Measurements from ENCODE around the gene KCNAB3. TPM values are rescaled to one million over a fixed set of nuclear protein-coding genes. Genes with fewer than 3 reads are reported as not detected.
A peak's percentile ranks its signal among the peaks of the same experiment; 100 is the strongest.

The KCNAB3 gene
- total RNA-seq, 1 donor from 2014 or later, result 0.29 TPM

GRCh38 chr17:7910281-7910680 is 19.4 kb downstream of the KCNAB3 start:
- Histone ChIP-seq H3K36me3 (ENCODE audit: control insufficient read depth, insufficient read depth, low read length) (no peaks in the 10 kb centered on the region), H3K27me3 (ENCODE audit: control insufficient read depth, insufficient read depth, low read length) (no peaks in the 10 kb centered on the region), H3K4me3 (ENCODE audit: low read depth, low read length) (no peak overlapping the region)
- DNase-seq (ENCODE audit: low read depth), result no peak
- TF ChIP-seq CTCF (IDR thresholded peaks at IDR 0.05; ENCODE audit: insufficient read depth, low read length, poor library complexity, severe bottlenecking), result no peak

- no peaks in the 10 kb centered on the region for H3K27me3 ChIP-seq (ENCODE audit: control insufficient read depth, insufficient read depth, low read length)
- TF ChIP-seq CTCF (IDR thresholded peaks at IDR 0.05; ENCODE audit: insufficient read depth, low read length, poor library complexity, severe bottlenecking), result no peak
- peaks cover 1% of the 10 kb centered on the region for H3K36me3 ChIP-seq (ENCODE audit: control insufficient read depth, insufficient read depth, low read length)
- DNase-seq (ENCODE audit: low read depth), result no peak
- no peak overlapping the region for H3K4me3 ChIP-seq (ENCODE audit: low read depth, low read length)
These were observed 20.6 kb downstream of the KCNAB3 start for GRCh38 chr17:7909089-7909488.

GRCh38 chr17:7903154-7904103 is 26.2 kb downstream of the KCNAB3 start:
- TF ChIP-seq CTCF (IDR thresholded peaks at IDR 0.05; ENCODE audit: insufficient read depth, low read length, poor library complexity, severe bottlenecking), result no peak
- no peaks in the 10 kb centered on the region for H3K27me3 ChIP-seq (ENCODE audit: control insufficient read depth, insufficient read depth, low read length)
- H3K4me3 ChIP-seq (ENCODE audit: low read depth, low read length), result no peak overlapping the region
- DNase-seq (ENCODE audit: low read depth), result no peak
- H3K36me3 ChIP-seq (ENCODE audit: control insufficient read depth, insufficient read depth, low read length), result peaks cover 3% of the 10 kb centered on the region

- no peak overlapping the region for H3K4me3 ChIP-seq (ENCODE audit: low read depth, low read length)
- H3K36me3 ChIP-seq (ENCODE audit: control insufficient read depth, insufficient read depth, low read length), result peaks cover 5% of the 10 kb centered on the region
- H3K27me3 ChIP-seq (ENCODE audit: control insufficient read depth, insufficient read depth, low read length), result no peaks in the 10 kb centered on the region
- peak; percentile 34 for TF ChIP-seq CTCF (IDR thresholded peaks at IDR 0.05; ENCODE audit: insufficient read depth, low read length, poor library complexity, severe bottlenecking)
- no peak for DNase-seq (ENCODE audit: low read depth)
These were observed 31.9 kb downstream of the KCNAB3 start for GRCh38 chr17:7897773-7898172.

- Histone ChIP-seq H3K4me3 (ENCODE audit: low read depth, low read length) (no peak overlapping the region), H3K27me3 (ENCODE audit: control insufficient read depth, insufficient read depth, low read length) (no peaks in the 10 kb centered on the region), H3K36me3 (ENCODE audit: control insufficient read depth, insufficient read depth, low read length) (peaks cover 5% of the 10 kb centered on the region)
- no peak for DNase-seq (ENCODE audit: low read depth)
- no peak for TF ChIP-seq CTCF (IDR thresholded peaks at IDR 0.05; ENCODE audit: insufficient read depth, low read length, poor library complexity, severe bottlenecking)
These were observed 32.6 kb downstream of the KCNAB3 start for GRCh38 chr17:7897090-7897489.

Data from kidney epithelial cell (primary cell).